Suprapubic skin (tissue), 4 donors: ENCODE data around the gene CSTF3.

ENCODE experiments used
- CTCF ChIP-seq, 2 donors: fragments of 200-600 bp in 1 of 2; fragments of 450-650 bp in 1 of 2; sonication (generic) in 1 of 2; IDR thresholded peaks; one replicate each; pipeline ENCODE4 v1.5.1; 2016 to 2019; ENCODE audit warnings: antibody characterized with exemption in 2 of 2, mild to moderate bottlenecking in 1 of 2, moderate library complexity in 1 of 2
- POLR2A ChIP-seq, 2 donors: fragments of 450-650 bp; IDR thresholded peaks; one replicate each; pipeline ENCODE4 v1.6.1; 2017; ENCODE audit warnings: antibody characterized with exemption in 2 of 2, mild to moderate bottlenecking in 2 of 2, moderate library complexity in 2 of 2
- POLR2AphosphoS5 ChIP-seq, 3 donors: sonication (generic); formaldehyde crosslinking; IDR thresholded peaks; one replicate each; pipeline ENCODE4 v1.6.1; 2017; ENCODE audit warnings: antibody characterized with exemption in 3 of 3

- TF ChIP-seq POLR2A (IDR thresholded peaks at IDR 0.05), result no peak
- TF ChIP-seq POLR2AphosphoS5 (IDR thresholded peaks at IDR 0.05), result no peak
- TF ChIP-seq CTCF (IDR thresholded peaks at IDR 0.05), result no peak
Measured at GRCh38 chr11:33187998-33188722, 26.9 kb upstream of the CSTF3 start.
